Measurements from ENCODE around the gene CWC27. TPM values are rescaled to one million over a fixed set of nuclear protein-coding genes. Genes with fewer than 3 reads are reported as not detected.

The CWC27 gene
- total RNA-seq, 2 donors from 2014 or later: 9.1 to 12.1 TPM

- Histone ChIP-seq H3K4me3 (no peak overlapping the region), H3K27ac (no peak overlapping the region), H3K9me3 (no peaks in the 10 kb centered on the region), H3K27me3 (no peaks in the 10 kb centered on the region), H3K4me1 (peaks cover 0 to 12% of the 10 kb centered on the region in 2 donors), H3K36me3 (no peaks in the 10 kb centered on the region)
- TF ChIP-seq CTCF (IDR thresholded peaks at IDR 0.05): no peak
- no peak for DNase-seq (ENCODE audit: low spot score)
Measured at GRCh38 chr5:65067147-65067506, 298.4 kb downstream of the CWC27 start.

Other genes with a start within 250 kb of the CWC27 start
- not detected for gene SHISAL2B, start 78.4 kb upstream of the CWC27 start, total RNA-seq
- 1 to 10 TPM; 4.4 to 4.6 TPM for gene SREK1IP1, start 239 bp upstream of the CWC27 start, total RNA-seq

All from right atrium auricular region (tissue), 2 donors.